ENCODE results near the gene CTU2. TPM values are rescaled to one million over a fixed set of nuclear protein-coding genes. Genes with fewer than 3 reads are reported as not detected.
"Not testable (repeated sequence)": the region's sequence is repeated elsewhere in the genome, so short reads cannot be mapped to it uniquely, and the experiment has no call there.

CTU2 gene
- total RNA-seq (2014; rRNA removed; shearing (Covaris generic)) = 9.8 and 10.4 TPM in 2 replicates
- polyA plus RNA-seq (2014; cell fraction: nucleus; rRNA removed) = 24.5 and 27.5 TPM in 2 replicates

DNA sequence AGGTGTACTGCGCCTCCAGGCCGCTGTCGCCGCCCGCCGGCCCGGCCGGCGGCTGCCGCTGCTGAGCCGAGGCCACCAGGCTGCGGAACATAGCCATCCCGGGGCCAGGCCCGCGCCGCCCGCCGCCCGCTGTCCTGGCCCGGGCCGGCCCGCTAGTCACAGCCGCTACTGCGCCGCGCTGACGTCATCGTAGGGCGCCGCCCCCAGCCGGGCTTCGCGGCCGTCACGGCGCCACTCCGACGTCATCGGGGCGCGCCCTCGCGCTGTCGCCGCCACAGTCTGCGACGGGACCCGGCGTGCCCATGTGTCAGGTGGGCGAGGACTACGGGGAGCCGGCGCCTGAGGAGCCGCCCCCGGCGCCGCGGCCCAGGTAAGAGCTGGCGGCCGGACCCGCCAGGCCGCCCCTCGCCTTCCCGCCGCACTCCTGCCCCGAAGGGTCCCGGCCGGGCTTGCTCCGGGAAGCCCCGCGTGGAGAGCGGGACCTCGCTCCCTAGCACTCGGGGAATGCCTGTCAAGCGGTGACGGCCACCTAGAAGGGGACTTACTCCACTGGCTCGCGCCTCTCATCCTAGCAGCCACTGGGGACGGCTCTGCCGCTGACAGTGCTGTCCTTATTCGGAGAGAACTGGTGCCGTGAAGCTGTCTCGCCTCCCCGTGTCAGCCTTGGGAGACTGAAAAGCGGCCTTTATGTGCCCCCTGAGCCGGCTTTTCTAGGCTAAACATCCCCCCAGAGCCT is at the start of gene CTU2, which contains the start of gene RNF166:
Gene CTU2 (plus strand): TSS at position 275 of the 736 bp plus-strand sequence. CDS start 28 bp downstream, at position 303.
Gene RNF166 (minus strand): TSS at position 180 of the 736 bp plus-strand sequence. CDS start 83 bp downstream, at position 97.
- DNase-seq (ENCODE audit: extremely low read depth, low read depth) = peak; percentile 73

DNA sequence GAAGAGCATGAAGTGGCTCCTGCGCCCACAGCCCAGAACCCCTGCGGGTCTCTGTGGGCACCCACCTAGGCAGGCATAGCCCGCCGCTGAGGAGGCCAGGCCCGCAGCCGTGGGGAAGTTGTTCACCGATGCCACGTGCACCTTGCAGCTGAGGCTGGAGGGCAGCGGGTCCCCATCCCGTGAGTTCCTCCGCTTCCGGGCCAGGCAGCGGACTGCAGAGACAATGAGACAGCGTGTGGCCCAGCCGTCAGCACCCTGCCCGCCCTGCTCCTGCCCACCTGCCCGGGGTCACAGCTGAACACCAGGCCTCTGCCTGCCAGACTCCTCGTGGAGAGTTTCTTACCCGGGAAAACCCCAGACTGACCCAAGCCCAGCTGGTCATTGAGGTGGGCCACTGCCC is 48.9 kb upstream of the CTU2 start:
- no peak for DNase-seq (ENCODE audit: extremely low read depth, low read depth)

DNA sequence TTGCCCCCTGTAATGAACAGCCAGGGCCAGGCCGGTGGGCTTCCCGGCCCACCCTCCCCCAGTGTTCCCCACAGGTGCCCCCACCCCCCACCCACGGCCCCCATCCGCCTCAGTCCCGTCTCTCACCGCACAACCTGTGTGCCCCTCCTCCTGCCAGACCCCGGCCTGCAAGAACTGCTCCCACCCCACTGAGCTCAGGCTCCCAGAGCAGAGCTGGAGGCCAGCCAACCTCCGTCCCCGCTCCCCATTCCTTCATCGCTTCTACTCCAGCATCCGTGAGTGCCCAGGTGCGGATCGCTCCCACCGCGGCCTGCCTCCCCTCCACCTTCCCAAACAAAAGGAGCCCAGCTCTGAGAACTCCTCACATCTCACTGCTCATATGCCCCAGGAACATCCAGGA is 47.6 kb upstream of the CTU2 start:
- DNase-seq (ENCODE audit: extremely low read depth, low read depth) = no peak

DNA sequence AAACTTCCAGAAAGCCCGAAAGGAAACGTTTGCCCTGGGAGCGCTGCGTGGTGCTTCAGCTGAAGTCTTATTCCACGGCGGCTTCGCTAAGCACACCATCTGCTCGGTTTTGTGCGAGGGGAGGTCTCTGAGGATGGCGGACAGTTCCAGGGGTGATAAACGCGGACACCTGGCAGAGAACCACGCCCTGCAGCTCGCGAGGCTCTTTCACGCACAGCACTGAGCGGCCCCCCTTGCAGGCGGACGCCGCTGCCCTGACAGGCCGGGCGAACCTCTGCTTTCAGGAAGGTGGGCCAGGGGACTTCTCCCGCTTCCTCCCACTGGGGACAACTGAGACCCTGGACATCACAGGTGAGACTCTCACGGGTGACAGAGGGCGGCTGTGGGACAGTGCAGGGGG is 47.1 kb upstream of the CTU2 start:
- no peak for DNase-seq (ENCODE audit: extremely low read depth, low read depth)

DNA sequence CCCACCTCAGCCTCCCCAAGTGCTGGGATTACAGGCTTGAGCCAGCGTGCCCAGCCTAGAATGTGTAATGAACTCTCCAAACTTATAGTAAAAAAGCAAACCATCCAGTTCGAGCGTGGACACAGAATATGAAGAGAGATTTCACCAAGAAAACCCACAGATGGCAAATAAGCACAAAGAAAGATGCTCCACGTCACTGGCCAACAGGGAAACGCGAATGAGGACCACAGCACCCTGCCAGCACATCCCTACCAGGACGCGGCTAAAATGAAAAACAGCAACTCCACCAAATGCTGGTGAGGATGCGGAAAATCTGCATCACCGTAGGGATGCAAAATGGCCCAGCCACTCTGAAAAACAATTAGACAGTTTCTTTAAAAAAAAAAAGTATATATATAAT is 44.8 kb upstream of the CTU2 start:
- DNase-seq (ENCODE audit: extremely low read depth, low read depth) = no peak

DNA sequence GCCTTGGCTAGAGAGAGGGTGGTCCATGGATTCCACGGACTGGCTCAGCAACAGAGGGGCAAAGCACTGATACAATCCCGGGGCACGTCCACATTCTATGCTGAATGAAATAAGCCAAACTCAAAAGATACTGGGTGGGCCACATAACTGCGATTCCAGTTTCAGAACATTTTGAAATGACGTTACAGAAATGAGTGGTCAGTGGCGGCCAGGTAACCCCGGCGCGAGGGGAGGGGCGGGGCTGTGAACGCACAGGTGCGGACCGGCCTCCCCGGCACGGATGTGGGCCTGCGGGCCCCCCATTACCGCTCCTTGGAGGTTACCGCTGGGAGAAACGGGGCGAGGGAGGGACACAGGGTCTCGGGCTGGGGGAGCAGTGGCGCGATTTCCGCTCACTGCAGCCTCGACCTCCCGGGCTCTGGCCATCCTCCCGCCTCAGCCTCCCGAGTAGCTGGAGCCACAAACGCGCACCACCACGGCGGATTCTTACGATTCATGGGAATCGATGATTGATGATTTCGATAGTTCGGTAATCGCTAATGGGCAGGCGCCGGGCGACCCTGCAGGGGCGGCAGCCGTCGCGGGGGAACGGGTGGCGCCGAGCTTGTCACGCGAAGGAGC is 44.0 kb upstream of the CTU2 start:
- no peak for DNase-seq (ENCODE audit: extremely low read depth, low read depth)

DNA sequence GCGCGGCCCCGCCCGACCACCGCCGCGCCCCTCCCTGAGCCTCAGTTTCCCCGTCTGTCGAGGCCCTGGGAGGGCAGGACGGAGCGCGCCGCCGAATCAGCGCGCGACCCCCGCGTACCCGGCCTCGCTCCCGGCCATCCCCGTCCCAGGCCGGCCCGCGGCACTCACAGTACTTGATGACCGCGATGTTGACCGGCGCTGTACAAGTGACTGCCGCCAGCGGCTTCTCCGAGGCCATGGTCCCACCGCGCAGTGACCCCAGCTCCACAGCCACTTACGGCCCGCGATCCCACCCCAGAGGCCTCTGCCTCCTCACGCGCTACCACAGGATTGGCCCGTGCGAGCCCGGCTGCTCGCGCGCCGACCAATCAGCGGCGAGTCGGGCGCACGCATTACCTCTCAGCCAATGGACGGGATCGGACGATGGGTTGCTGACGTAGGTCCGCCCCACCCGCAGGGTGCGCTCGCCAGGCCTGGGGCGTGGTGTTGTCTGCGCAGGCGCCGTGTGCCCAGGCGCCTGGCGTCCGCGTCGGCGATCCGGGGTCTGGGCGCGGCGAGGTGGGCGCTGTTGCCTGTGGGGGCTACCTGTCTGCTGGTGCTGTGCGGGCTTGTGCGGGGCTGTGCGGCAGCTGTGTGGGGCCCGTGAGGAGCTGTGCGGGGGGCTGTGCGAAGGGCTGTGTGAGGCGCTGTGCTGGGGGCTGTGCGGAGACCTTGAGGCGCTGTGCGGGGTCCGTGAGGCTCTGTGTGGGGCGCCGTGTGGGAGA is 43.3 kb upstream of the CTU2 start, which contains the start of gene MVD:
Gene MVD (minus strand): TSS at position 249 of the 764 bp plus-strand sequence. CDS start 11 bp downstream, at position 238.
- DNase-seq (ENCODE audit: extremely low read depth, low read depth) = peak; percentile 92

DNA sequence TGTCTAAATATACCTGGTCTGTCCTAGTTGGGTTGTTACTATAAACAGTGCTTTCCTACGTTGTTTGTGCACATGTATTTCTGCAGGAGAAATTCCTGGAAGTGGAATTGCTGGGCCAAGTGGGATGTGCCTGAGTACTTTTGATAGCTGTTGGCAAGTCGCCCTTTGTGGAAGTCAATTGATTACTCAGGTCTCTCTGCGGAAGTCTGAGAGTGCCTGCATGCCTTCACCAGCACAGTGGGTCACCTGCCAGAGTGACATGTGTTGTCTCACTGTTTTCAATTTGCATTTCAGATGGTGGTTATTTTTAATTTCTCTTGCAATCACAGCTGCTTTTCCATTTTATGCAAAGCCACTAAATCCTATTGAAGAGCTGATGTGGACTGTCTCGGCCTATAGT is 41.2 kb upstream of the CTU2 start:
- no peak for DNase-seq (ENCODE audit: extremely low read depth, low read depth)

DNA sequence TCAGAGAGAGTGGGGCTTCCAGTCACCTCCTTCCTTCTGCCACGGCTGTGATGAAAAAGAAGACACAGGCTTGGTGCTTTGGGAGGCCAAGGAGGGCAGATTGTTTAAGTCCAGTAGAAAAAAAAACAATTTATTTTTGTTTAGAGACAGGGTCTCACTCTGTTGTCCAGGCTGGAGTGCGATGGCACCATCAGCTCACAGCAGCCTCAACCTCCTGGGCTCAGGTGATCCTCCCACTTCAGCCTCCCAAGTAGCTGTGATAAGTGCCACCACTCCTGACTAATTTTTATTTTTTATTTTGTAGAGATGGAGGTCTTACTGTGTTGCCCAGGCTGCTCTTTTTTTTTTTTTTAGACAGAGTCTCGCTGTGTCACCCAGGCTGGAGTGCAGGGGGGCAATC is 40.7 kb upstream of the CTU2 start:
- DNase-seq (ENCODE audit: extremely low read depth, low read depth) = no peak

DNA sequence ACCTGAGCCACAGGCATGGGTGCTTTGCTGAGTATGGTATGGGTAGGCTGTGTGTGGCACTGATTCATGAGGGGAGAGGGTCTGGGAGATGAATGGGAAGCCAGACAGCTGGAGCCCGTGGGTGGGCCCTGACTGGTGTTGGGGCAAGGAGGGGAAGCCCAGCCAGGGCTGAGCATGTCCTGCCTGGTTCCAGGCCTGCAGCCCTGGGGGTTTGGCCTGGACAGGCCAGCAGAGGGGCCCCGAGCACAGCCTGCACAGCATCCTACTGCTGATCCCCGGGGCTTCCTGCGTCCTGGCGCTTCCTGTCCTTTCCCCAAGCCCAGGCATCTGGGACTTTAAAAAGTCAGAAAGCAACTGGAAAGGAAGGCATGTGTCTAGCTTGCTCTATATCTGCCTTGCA is 38.8 kb upstream of the CTU2 start:
- no peak for DNase-seq (ENCODE audit: extremely low read depth, low read depth)

DNA sequence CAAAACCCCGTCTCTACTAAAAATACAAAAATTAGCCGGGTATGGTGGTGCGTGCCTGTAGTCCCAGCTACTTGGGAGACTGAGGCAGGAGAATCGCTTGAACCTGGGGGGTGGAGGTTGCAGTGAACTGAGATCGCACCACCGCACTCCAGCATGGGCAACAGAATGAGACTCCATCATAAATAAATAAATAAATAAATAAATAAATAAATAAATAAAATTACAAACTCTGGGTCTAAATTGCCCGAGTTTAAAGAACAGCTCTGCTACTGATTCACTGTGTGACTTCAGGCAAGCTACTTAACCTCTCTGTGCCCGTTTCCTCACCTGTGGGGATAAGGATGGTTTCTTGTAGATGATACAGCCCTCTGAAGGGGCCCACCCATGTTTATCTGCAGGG is 36.8 kb upstream of the CTU2 start:
- DNase-seq (ENCODE audit: extremely low read depth, low read depth) = not testable (repeated sequence)

DNA sequence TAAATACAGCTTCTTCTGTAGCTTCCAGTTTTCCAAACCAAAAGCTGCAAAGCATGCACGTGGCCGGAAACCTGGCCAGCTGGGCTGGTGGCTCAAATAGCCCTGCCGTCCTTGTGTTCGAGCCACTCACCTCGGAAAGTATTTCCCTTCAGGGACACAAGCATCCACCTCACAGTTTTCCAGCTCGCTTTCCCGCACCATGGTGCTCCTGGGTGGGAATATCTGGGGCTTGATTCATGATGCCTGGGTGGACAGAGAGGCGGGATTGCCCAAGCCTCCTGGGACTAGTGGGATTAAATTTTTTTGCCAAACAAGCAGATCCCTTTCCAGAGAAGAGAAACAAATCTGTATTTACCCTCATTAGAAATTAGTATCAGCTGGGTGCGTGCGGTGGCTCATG is 36.3 kb upstream of the CTU2 start:
- no peak for DNase-seq (ENCODE audit: extremely low read depth, low read depth)

DNA sequence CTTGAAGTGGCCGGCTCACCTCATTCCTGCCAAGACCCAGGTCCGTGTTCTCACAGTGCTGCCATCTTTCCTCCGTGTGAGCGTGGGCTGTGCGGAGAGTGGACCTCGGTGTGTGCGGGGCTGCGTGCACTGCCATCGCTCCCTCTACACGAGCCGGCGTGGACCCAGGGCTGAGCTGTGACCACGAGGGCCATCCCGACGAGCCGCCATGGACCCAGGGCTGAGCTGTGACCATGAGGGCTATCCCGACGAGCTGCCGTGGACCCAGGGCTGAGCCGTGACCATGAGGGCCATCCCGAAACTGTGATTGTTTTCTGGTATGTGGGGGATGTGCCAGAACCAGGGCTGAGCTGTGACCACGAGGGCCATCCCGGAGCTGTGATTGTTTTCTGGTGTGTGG is 34.5 kb upstream of the CTU2 start:
- DNase-seq (ENCODE audit: extremely low read depth, low read depth) = no peak

DNA sequence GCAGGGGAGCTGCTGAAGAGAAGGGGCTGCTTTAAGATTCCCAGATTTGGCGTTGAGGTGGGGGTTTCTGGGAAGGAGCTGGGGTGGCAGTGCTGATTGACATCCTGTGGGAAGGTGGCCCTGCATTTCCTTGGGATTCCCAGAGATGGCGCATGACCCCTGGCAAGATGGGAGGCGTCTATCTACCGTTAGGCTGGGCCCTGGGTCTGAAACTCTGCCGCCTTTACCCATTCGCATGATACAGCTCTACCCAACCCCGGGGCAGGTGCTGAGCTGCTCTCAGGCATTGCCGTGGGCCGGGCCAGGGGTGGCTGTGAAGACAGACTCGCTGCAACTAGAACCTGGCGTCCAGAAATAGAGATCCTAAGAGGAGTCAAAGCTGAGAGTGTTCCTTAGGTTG is 33.5 kb upstream of the CTU2 start:
- no peak for DNase-seq (ENCODE audit: extremely low read depth, low read depth)

DNA sequence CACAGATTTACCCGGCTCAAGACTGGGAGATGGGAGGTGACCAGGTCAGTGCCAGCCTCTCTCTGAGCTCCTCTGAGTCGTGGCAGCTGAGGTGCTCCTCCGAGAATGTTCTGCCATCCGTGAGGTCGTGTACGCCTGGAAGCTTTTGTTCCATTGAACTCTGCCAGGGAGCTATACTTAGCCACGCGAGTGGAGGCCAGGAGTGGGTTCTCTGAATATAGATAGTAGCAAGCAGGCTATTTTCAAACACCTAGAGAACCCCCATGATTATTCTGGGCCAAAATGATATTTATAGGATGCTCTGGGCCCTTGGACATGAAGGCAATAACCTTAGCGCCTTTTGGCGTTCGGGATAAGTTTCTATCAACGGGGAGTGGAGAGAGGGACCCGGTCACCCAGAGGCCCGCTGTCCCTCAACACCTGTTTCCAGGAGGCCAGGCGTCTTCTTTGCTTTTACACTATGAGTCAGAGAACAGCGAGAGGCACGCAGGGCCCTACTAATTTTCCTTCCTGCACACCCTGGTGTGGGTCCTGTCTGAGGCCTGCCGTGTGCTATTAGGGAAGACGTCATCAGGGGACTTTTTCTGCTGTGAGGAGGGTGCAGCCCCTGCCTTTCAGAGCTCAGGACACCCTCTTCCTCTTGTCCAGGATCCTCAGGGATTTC is 32.5 kb upstream of the CTU2 start:
- DNase-seq (ENCODE audit: extremely low read depth, low read depth) = no peak

DNA sequence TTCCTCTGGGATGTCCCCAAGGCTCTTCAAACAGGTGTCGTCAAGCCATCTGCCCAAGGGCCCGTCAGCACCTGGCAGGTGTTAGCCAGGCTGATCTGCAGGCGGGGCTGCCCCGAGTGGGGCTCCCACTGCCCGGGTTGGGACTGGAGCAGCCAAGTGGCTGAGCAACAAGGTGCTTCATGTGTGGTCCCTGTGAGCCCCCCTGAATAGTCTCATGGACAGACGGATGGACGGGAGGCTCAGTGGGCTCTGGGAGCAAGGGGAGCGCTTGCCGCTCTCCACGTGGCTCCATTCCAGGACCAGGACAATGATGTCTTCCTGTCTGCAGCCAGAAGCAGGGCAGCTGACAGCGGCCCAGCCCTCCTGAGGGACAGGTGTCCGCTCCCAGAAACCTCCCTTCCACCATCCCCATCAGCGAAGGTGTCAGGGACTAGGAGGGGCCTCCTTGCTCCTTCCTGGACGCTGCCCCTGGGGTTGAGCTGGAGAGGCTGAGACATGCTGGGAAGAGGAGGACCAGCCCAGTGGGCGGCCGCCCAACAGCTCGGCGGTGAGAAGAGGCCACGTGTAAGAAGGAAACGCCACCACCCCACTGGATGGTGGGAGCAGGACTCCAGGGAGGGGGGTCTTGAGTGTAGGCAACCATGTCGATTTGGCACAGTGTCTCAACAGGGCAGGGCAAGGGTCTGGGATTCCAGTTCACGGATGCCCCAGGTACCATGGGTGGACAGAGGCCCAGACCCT is 29.6 kb upstream of the CTU2 start:
- no peak for DNase-seq (ENCODE audit: extremely low read depth, low read depth)

DNA sequence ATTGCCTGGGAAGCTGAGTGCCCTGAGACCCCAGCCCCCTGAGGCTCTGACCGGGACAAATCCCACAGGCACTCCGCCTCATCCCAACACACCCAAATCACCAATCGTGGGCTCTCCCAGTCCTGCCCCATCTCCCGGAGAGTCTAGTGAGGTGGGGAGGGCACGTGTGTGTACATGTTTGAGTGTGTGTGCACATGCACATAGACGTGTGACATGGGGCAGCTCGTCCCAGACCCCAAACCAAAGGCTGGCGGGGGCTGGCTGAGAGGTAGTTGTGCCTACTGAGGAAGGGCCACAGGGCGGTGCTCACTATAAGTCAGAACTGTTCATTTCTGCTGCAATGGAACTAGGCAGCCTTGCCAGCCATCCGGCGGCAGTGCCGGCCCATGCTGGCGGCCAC is 28.6 kb upstream of the CTU2 start:
- no peak for DNase-seq (ENCODE audit: extremely low read depth, low read depth)

DNA sequence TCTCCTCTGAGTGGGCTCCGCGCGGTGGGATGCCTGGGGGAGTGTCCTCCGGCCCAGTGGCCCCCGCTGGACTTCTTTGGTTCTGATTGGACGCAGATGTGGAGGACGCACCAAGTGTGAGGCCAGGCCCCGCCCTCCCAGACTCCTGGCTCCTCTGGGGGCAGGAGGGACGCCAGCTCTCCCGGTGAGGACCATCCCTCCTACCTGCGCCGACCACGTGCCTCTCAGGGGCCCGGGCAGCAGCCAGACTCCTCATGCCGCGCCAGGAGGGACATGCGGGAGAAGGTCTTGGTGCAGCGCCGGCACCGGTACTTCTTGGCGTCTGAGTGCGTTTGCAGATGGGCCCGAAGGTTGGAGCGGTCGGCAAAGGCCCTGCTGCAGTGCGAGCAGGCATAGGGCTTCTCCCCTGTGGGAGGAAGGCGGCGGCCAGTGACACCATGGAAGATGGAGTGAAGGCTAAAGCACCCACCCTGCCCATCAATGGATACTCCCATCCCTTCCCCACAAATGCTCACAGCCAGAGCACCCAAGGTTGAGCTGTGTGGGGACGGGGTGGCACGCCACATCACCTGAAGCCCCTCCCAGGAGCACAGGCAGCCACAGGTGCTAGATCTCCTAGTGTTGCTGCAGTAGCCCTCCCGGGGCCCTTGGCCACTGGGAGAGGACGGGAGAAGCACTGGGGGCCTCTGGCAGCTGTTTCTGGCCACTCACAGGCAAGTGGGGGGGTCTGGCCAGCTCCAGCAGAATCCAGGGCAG is 27.9 kb upstream of the CTU2 start:
- no peak for DNase-seq (ENCODE audit: extremely low read depth, low read depth)

DNA sequence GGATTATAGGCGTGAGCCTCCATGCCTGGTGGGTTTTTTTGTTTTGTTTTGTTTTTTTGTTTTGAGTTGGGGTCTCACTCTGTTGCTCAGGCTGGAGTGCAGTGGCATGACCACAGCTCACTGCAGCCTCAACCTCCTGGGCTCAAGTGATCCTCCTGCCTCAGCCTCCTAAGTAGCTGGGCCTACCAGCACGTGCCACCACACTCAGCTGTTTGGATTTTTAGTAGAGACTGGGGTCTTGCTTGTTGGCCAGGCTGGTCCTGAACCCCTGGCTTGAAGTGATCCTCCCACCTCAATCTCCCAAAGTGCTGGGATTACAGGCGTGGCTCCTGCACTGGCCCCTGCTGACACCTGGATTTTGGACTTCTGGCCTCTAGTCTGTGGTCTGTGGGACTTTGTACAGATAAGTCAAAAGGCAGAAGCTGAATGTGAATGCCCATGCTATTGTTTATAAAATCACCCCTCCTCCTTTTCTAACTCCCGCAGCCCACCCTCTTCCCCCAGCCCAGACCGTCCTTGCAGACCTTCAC is 25.7 kb upstream of the CTU2 start:
- DNase-seq (ENCODE audit: extremely low read depth, low read depth) = no peak
